ENCODE measurements around the gene RDX.
"Not testable (repeated sequence)": the region's sequence is repeated elsewhere in the genome, so short reads cannot be mapped to it uniquely, and the experiment has no call there.

The RDX gene

GRCh38 chr11:110217936-110218335 is 78.5 kb downstream of the RDX start:
- TF ChIP-seq, protein P1, sequence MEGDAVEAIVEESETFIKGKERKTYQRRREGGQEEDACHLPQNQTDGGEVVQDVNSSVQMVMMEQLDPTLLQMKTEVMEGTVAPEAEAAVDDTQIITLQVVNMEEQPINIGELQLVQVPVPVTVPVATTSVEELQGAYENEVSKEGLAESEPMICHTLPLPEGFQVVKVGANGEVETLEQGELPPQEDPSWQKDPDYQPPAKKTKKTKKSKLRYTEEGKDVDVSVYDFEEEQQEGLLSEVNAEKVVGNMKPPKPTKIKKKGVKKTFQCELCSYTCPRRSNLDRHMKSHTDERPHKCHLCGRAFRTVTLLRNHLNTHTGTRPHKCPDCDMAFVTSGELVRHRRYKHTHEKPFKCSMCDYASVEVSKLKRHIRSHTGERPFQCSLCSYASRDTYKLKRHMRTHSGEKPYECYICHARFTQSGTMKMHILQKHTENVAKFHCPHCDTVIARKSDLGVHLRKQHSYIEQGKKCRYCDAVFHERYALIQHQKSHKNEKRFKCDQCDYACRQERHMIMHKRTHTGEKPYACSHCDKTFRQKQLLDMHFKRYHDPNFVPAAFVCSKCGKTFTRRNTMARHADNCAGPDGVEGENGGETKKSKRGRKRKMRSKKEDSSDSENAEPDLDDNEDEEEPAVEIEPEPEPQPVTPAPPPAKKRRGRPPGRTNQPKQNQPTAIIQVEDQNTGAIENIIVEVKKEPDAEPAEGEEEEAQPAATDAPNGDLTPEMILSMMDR (IDR thresholded peaks at IDR 0.05; ENCODE audit: extremely low read depth, missing control alignments), result no peak
- DNase-seq (ENCODE audit: low spot score), result no peak

GRCh38 chr11:110217223-110217877 is 79.1 kb downstream of the RDX start:
- TF ChIP-seq, protein P1 (IDR thresholded peaks at IDR 0.05; ENCODE audit: extremely low read depth, missing control alignments), result no peak
- no peak for DNase-seq (ENCODE audit: low spot score)

GRCh38 chr11:110209313-110209694 is 87.1 kb downstream of the RDX start:
- not testable (repeated sequence) for DNase-seq (ENCODE audit: low spot score)

GRCh38 chr11:110208678-110209312 is 87.6 kb downstream of the RDX start:
- not testable (repeated sequence) for DNase-seq (ENCODE audit: low spot score)

DNA sequence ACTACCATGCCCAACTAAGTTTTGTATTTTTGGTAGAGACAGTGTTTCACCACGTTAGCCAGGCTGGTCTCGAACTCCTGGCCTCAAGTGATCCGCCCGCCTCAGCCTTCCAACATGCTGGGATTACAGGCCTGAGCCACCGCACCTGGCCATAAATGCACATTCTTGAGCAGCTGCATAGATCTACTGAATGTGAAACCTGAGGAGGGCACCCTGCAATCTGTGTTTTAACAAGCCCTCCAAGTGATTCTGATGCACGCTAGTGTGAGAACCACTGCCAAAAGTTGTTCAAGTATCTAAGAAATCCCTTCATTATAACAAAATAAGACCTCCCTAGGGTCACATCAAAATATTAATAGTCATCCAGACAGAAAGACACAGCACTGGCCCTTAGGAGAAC is 89.3 kb downstream of the RDX start:
- no peak for DNase-seq (ENCODE audit: low spot score)
- TF ChIP-seq, protein P1 (IDR thresholded peaks at IDR 0.05; ENCODE audit: extremely low read depth, missing control alignments), result no peak

- DNase-seq (ENCODE audit: low spot score), result no peak
- TF ChIP-seq, protein P1 (IDR thresholded peaks at IDR 0.05; ENCODE audit: extremely low read depth, missing control alignments), result no peak
These were observed 95.6 kb downstream of the RDX start for GRCh38 chr11:110200836-110201235.

GRCh38 chr11:110200241-110200640 is 96.2 kb downstream of the RDX start:
- TF ChIP-seq, protein P1 (IDR thresholded peaks at IDR 0.05; ENCODE audit: extremely low read depth, missing control alignments), result no peak
- DNase-seq (ENCODE audit: low spot score), result no peak

- no peak for DNase-seq (ENCODE audit: low spot score)
These were observed 97.0 kb downstream of the RDX start for GRCh38 chr11:110199184-110199981.

More at GRCh38 chr11:110199184-110199981, 97.0 kb downstream of the RDX start:
- TF ChIP-seq, protein P1 (IDR thresholded peaks at IDR 0.05; ENCODE audit: extremely low read depth, missing control alignments), result no peak
